AG10803 (cell line): ENCODE measurements around the gene MS4A1.

Experiments
- DNase-seq: peaks from one replicate; pipeline ENCODE4 v3.0.0; 2010; ENCODE audit warnings: low read depth
- H3K4me3 ChIP-seq: 2 replicates; pipeline ENCODE4 v1.5.1; 2011; ENCODE audit warnings: mild to moderate bottlenecking, low read length, control low read depth
- TF ChIP-seq, protein P1 (sequence below): conservative IDR thresholded peaks from 2 replicates; pipeline ENCODE4 v1.5.1; 2011; ENCODE audit warnings: mild to moderate bottlenecking, low read length, control low read depth, inconsistent platforms

The MS4A1 gene

GRCh38 chr11:60513496-60514460 is 58.1 kb downstream of the MS4A1 start:
- no peak overlapping the region for H3K4me3 ChIP-seq
- TF ChIP-seq, protein P1, sequence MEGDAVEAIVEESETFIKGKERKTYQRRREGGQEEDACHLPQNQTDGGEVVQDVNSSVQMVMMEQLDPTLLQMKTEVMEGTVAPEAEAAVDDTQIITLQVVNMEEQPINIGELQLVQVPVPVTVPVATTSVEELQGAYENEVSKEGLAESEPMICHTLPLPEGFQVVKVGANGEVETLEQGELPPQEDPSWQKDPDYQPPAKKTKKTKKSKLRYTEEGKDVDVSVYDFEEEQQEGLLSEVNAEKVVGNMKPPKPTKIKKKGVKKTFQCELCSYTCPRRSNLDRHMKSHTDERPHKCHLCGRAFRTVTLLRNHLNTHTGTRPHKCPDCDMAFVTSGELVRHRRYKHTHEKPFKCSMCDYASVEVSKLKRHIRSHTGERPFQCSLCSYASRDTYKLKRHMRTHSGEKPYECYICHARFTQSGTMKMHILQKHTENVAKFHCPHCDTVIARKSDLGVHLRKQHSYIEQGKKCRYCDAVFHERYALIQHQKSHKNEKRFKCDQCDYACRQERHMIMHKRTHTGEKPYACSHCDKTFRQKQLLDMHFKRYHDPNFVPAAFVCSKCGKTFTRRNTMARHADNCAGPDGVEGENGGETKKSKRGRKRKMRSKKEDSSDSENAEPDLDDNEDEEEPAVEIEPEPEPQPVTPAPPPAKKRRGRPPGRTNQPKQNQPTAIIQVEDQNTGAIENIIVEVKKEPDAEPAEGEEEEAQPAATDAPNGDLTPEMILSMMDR, result no peak
- DNase-seq, result no peak

DNA sequence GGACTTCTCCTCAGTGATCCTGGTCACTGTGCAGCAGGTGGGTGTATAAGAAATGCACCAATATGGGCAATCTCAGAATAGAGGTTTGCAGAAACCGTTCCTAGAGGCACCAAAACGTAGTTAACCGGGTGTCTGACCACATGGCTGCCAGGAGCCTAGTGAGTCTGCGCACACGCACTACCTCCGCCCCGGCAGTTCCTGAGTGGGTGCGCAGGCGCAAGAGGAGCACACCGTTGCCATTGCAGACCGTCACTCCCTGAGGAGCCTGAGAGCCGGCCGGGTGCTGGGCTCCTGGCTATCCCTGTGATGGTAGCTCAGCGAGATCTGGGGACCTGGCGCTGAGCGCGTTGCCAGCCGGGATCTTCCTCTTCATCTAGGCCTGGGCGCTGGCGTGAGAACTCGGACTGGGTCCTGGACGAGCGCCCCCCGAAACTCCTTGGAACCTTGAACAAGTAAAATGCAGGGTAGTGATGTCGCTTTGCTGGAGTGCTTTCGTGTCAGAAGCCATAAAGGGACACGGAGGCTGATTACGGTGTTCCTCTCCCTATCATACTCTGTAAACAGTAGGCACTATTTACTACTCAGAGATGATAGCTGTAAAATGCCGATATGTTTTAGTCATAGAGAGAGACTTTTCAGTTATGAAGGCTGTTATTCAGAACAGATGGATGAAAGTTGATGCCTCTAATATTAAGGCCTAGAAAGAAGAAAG is 59.7 kb downstream of the MS4A1 start, which contains the start of gene MS4A13:
Gene MS4A13 (plus strand): TSS at position 249 of the 712 bp plus-strand sequence. CDS start 2,692 bp downstream, outside the sequence.
- no peak for DNase-seq
- H3K4me3 ChIP-seq, result no peak within 1 kb of the TSS
- TF ChIP-seq, protein P1, result no peak
